Astrocyte (in vitro differentiated cells and primary cell): ENCODE results near the gene PCBP2. TPM values are rescaled to one million over a fixed set of nuclear protein-coding genes. Genes with fewer than 3 reads are reported as not detected.
A peak's percentile ranks its signal among the peaks of the same experiment; 100 is the strongest.

Source experiments
- DNase-seq: peaks from one replicate; pipeline ENCODE4 v3.0.0-alpha.2; 2010; ENCODE audit warnings: low read depth
- FAIRE-seq: peaks from 2 replicates; lab custom pipeline; 2011; peaks lifted over from hg19 to GRCh38; lab: Jason Lieb, UNC
- H2AFZ ChIP-seq: 2 replicates; pipeline ENCODE4 v1.6.0; 2012; ENCODE audit warnings: low read depth, low read length, inconsistent platforms
- H3K27ac ChIP-seq: 2 replicates; pipeline ENCODE4 v1.5.1; 2011; ENCODE audit warnings: low read depth, low read length, inconsistent platforms
- H3K27me3 ChIP-seq: 2 replicates; pipeline ENCODE4 v1.6.0; 2011; ENCODE audit warnings: low read length, inconsistent platforms; ENCODE audit not compliant: insufficient read depth
- H3K36me3 ChIP-seq: 2 replicates; pipeline ENCODE4 v1.5.1; 2011; ENCODE audit warnings: low read length, inconsistent platforms; ENCODE audit not compliant: insufficient read depth
- H3K4me1 ChIP-seq: 2 replicates; pipeline ENCODE4 v1.5.1; 2011; ENCODE audit warnings: low read length, inconsistent platforms; ENCODE audit not compliant: insufficient read depth
- H3K4me2 ChIP-seq: 2 replicates; pipeline ENCODE4 v1.6.0; 2012; ENCODE audit warnings: low read length, inconsistent platforms
- H3K4me3 ChIP-seq: 2 replicates; pipeline ENCODE4 v1.5.1; 2011; ENCODE audit warnings: low read depth, mild to moderate bottlenecking, low read length, inconsistent platforms; ENCODE audit not compliant: insufficient read depth
- H3K79me2 ChIP-seq: 2 replicates; pipeline ENCODE4 v1.6.0; 2012; ENCODE audit warnings: mild to moderate bottlenecking, low read length, inconsistent platforms; ENCODE audit not compliant: insufficient read depth
- H3K9ac ChIP-seq: 2 replicates; pipeline ENCODE4 v1.6.0; 2012; ENCODE audit warnings: mild to moderate bottlenecking, low read length, inconsistent platforms
- H3K9me3 ChIP-seq: 2 replicates; pipeline ENCODE4 v1.5.1; 2012; ENCODE audit warnings: low read depth, mild to moderate bottlenecking, low read length, inconsistent platforms; ENCODE audit not compliant: insufficient read depth
- H4K20me1 ChIP-seq: 2 replicates; pipeline ENCODE4 v1.6.0; 2012; ENCODE audit warnings: low read length, inconsistent platforms; ENCODE audit not compliant: insufficient read depth
- H3K27ac Mint-ChIP-seq: one replicate; pipeline ENCODE4 v1.8.0; 2021; ENCODE audit warnings: mild to moderate bottlenecking, mixed read lengths; ENCODE audit not compliant: unreplicated experiment
- H3K27me3 Mint-ChIP-seq: one replicate; pipeline ENCODE4 v1.8.0; 2021; ENCODE audit warnings: low read depth, mixed read lengths; ENCODE audit not compliant: unreplicated experiment
- H3K36me3 Mint-ChIP-seq: one replicate; pipeline ENCODE4 v1.8.0; 2021; ENCODE audit warnings: low read depth, mixed read lengths; ENCODE audit not compliant: unreplicated experiment
- H3K4me1 Mint-ChIP-seq: one replicate; pipeline ENCODE4 v1.8.0; 2021; ENCODE audit warnings: low read depth, mixed read lengths; ENCODE audit not compliant: unreplicated experiment
- H3K4me3 Mint-ChIP-seq: one replicate; pipeline ENCODE4 v1.8.0; 2021; ENCODE audit warnings: mild to moderate bottlenecking, moderate library complexity, mixed read lengths; ENCODE audit not compliant: unreplicated experiment
- H3K9me3 Mint-ChIP-seq: one replicate; pipeline ENCODE4 v1.8.0; 2021; ENCODE audit warnings: mild to moderate bottlenecking, mixed read lengths; ENCODE audit not compliant: unreplicated experiment
- EZH2 ChIP-seq: IDR thresholded peaks from 2 replicates; pipeline ENCODE4 v1.6.1; 2012; ENCODE audit warnings: mild to moderate bottlenecking, low read length, inconsistent platforms; ENCODE audit not compliant: insufficient read depth
- total RNA-seq: library from RNA; stranded (reverse); gene quantifications from 2 replicates; pipeline ENCODE4 v1.2.1, GENCODE V29; 2021
- TF ChIP-seq, protein P1 (sequence below): IDR thresholded peaks from 2 replicates; pipeline ENCODE4 v1.5.1; 2011; ENCODE audit warnings: low read depth, mild to moderate bottlenecking, inconsistent platforms, low read length, moderate library complexity; ENCODE audit not compliant: insufficient read depth

The PCBP2 gene
- total RNA-seq, 1 donor from 2014 or later, result 733 TPM

DNA sequence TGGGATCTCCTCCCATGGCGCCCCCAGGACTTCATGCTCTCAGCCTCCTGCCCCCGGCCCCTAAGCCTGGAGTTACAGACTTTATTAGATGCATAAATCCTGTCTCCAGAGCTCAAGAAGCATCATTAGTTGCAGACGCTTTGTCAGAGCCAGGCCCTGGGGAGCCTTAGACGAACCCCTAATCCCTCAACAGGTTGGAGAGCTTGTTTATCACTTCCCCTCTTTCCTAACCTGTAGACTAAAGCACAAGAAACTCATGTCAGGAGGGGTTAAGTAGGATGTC lies 55.6 kb downstream of the PCBP2 start:
- no peak for FAIRE-seq
- no peak overlapping the region for H3K4me2 ChIP-seq
- H3K27ac ChIP-seq, result no peak overlapping the region
- no peak overlapping the region for H3K9ac ChIP-seq
- no peak for TF ChIP-seq EZH2
- TF ChIP-seq, protein P1, sequence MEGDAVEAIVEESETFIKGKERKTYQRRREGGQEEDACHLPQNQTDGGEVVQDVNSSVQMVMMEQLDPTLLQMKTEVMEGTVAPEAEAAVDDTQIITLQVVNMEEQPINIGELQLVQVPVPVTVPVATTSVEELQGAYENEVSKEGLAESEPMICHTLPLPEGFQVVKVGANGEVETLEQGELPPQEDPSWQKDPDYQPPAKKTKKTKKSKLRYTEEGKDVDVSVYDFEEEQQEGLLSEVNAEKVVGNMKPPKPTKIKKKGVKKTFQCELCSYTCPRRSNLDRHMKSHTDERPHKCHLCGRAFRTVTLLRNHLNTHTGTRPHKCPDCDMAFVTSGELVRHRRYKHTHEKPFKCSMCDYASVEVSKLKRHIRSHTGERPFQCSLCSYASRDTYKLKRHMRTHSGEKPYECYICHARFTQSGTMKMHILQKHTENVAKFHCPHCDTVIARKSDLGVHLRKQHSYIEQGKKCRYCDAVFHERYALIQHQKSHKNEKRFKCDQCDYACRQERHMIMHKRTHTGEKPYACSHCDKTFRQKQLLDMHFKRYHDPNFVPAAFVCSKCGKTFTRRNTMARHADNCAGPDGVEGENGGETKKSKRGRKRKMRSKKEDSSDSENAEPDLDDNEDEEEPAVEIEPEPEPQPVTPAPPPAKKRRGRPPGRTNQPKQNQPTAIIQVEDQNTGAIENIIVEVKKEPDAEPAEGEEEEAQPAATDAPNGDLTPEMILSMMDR, result no peak
- peaks cover 10% of the 10 kb centered on the region for H3K4me1 Mint-ChIP-seq
- no peak overlapping the region for H3K27ac Mint-ChIP-seq
- H3K36me3 ChIP-seq, result peaks cover 12% of the 10 kb centered on the region
- H3K27me3 ChIP-seq, result no peaks in the 10 kb centered on the region
- no peak overlapping the region for H3K4me3 ChIP-seq
- H3K36me3 Mint-ChIP-seq, result peaks cover 11% of the 10 kb centered on the region
- H3K79me2 ChIP-seq, result peaks cover 17% of the 10 kb centered on the region
- peaks cover 22% of the 10 kb centered on the region for H3K4me1 ChIP-seq
- no peak overlapping the region for H3K4me3 Mint-ChIP-seq
- H3K27me3 Mint-ChIP-seq, result no peaks in the 10 kb centered on the region
- no peaks in the 10 kb centered on the region for H3K9me3 ChIP-seq
- no peak for DNase-seq
- H3K9me3 Mint-ChIP-seq, result no peaks in the 10 kb centered on the region
- H2AFZ ChIP-seq, result no peak overlapping the region
- H4K20me1 ChIP-seq, result no peaks in the 10 kb centered on the region

DNA sequence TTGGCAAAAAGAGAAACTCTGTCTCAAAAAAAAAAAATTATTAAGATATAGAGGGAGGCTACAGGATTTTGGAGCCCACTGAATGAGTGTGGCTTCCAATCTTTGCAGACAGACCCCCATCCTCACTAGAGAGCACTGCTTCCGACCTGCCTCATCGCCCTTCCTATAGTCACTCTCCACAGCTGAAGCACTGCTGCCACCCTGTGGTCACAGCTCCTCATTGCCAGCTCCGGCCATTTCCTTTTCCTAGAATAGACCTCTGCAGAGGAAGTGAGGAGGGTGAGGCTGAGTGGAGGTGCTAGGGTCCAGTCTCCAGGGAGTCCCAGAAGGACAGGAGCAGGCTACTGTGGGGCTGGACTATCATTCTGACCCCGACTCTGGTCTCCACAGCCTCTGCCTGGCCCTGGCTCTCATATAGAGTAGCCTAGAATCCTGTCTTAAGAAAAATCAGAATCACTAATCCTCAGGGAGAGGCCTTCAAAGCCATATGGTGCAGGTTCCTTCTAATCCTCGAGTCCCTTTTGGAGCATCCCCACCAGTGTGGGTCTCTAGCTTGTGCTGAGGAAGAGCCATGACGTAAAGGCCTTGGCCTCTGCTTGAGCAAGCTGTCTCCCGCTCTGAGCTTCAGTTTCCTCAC lies 56.8 kb downstream of the PCBP2 start:
- no peak overlapping the region for H3K27ac ChIP-seq
- no peak for FAIRE-seq
- Mint-ChIP-seq H3K27me3 (no peaks in the 10 kb centered on the region), H3K9me3 (no peaks in the 10 kb centered on the region), H3K4me1 (peaks cover 10% of the 10 kb centered on the region), H3K27ac (peak overlapping the region; percentile 69), H3K4me3 (no peak overlapping the region), H3K36me3 (peaks cover 11% of the 10 kb centered on the region)
- H3K36me3 ChIP-seq, result peaks cover 20% of the 10 kb centered on the region
- no peak overlapping the region for H2AFZ ChIP-seq
- peaks cover 22% of the 10 kb centered on the region for H3K4me1 ChIP-seq
- H3K27me3 ChIP-seq, result no peaks in the 10 kb centered on the region
- H3K4me3 ChIP-seq, result no peak overlapping the region
- no peak overlapping the region for H3K9ac ChIP-seq
- no peak for DNase-seq
- H4K20me1 ChIP-seq, result no peaks in the 10 kb centered on the region
- TF ChIP-seq, protein P1, result peak; percentile 90
- no peak for TF ChIP-seq EZH2
- H3K4me2 ChIP-seq, result no peak overlapping the region
- H3K9me3 ChIP-seq, result no peaks in the 10 kb centered on the region
- peaks cover 6% of the 10 kb centered on the region for H3K79me2 ChIP-seq

DNA sequence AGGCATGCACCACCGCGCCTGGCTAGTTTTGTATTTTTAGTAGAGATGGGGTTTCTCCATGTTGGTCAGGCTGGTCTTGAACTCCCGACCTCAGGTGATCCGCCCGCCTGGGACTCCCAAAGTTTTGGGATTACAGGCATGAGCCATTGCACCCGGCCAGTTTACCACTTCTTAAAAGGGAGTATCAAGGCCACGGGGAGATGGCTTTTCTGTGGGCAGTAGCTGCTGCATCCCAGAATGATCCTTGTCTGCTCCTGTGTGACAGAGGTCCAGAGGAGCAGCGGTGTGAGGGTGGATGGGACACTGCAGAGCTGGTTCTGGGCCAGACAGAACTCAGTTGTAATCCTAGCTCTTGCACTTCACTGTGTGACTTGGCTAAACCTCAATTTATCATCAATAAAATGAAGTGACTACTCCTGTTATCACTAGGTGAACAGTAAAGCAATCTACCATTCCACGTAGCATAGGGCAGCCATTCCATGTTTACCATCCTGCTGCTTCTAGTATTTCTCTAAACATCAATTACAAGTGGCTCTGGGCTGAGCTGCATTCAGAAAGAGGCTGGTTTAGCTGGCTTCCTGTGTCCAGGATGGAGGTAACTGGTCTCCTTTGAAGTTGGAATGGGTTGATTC lies 58.4 kb downstream of the PCBP2 start:
- no peak for DNase-seq
- no peak overlapping the region for H3K4me3 ChIP-seq
- no peaks in the 10 kb centered on the region for H3K27me3 Mint-ChIP-seq
- no peaks in the 10 kb centered on the region for H4K20me1 ChIP-seq
- peaks cover 31% of the 10 kb centered on the region for H3K36me3 ChIP-seq
- H2AFZ ChIP-seq, result no peak overlapping the region
- H3K9me3 Mint-ChIP-seq, result no peaks in the 10 kb centered on the region
- peaks cover 3% of the 10 kb centered on the region for H3K79me2 ChIP-seq
- H3K27ac Mint-ChIP-seq, result no peak overlapping the region
- H3K4me1 Mint-ChIP-seq, result peaks cover 8% of the 10 kb centered on the region
- FAIRE-seq, result no peak
- no peak for TF ChIP-seq EZH2
- TF ChIP-seq, protein P1, result no peak
- no peak overlapping the region for H3K4me3 Mint-ChIP-seq
- no peak overlapping the region for H3K9ac ChIP-seq
- peaks cover 10% of the 10 kb centered on the region for H3K36me3 Mint-ChIP-seq
- H3K4me2 ChIP-seq, result no peak overlapping the region
- H3K4me1 ChIP-seq, result peaks cover 14% of the 10 kb centered on the region
- H3K27me3 ChIP-seq, result no peaks in the 10 kb centered on the region
- no peak overlapping the region for H3K27ac ChIP-seq
- H3K9me3 ChIP-seq, result no peaks in the 10 kb centered on the region
